HG02973 (cell line): Measurements from ENCODE around the gene LSMEM2.
"Not testable (repeated sequence)": the region's sequence is repeated elsewhere in the genome, so short reads cannot be mapped to it uniquely, and the experiment has no call there.

Experiments used
- ATAC-seq: cut with Tn5 transposase; IDR thresholded peaks from one replicate; pipeline ENCODE4 v1.9.1; 2021; ENCODE audit warnings: moderate library complexity; ENCODE audit not compliant: unreplicated experiment

The LSMEM2 gene

GRCh38 chr3:50264383-50264963 lies 14.4 kb upstream of the LSMEM2 start:
- ATAC-seq, result no peak

- ATAC-seq, result no peak
Measured at GRCh38 chr3:50264964-50265485, 13.9 kb upstream of the LSMEM2 start.

DNA sequence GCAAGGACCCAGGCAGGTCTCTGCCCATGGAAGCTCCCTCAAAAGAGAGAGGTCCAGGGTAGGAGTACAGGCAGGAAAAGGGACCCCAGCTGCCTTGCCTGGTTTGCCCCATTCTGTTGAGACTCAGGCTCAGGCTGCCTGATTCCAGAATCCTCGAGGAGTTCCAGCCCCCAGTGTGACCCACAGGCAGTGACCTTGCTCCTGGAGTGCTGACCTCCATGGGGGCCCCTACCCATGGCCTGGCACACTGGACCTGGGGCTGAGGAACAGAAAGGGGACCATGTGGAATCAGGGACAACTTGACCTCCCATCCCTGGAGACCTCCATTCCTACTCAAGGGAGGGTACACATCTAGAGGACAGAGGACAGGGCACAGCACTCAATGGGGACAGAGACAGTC lies 13.3 kb upstream of the LSMEM2 start:
- ATAC-seq, result no peak

DNA sequence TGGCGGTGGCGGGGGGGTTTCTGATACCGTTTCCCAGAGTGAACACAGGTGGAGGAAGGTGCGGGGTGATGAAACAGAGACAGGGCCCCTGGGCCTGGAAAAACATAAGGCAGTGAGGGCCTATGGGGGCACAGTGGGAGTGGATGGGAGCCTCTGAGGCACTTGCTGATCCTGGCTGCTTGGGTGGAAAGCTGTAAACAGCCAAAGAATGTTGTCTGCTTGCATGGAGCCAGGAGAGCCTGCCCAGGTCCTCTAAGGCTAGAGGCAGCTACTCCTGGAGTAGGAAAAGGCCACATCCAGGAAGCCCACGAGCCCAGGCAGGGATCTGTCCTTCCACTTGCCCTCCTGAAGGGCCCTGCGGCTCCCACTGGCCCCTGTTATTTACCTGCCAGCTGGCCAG lies 12.9 kb upstream of the LSMEM2 start:
- no peak for ATAC-seq

DNA sequence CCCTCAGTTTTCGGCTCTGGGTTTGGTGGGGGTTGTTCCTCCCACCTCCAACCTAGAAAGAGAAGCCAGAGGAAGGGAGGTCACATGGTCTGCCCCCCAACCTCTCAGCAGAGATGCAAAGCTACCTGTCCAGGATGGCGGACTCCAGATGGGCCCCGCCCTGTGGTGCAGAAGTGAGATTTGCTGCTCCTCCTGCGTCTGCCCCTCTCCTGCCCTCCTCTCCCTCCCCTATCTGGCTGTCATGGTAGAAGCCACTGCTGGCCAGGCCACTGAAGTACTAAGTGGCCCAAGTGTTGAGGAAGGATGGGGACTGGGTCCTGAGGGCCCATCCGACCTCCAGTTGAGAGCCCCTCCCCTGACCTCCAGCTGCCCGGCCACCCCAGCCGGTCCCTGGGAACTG lies 12.1 kb upstream of the LSMEM2 start:
- ATAC-seq, result no peak

- ATAC-seq, result no peak
Measured at GRCh38 chr3:50267280-50267913, 11.5 kb upstream of the LSMEM2 start.

GRCh38 chr3:50268276-50268675 lies 10.6 kb upstream of the LSMEM2 start:
- ATAC-seq, result no peak

GRCh38 chr3:50268703-50269451 lies 10.0 kb upstream of the LSMEM2 start, which contains the start of gene SEMA3B:
Gene SEMA3B, plus strand, starts transcription at chr3:50269147. Its CDS starts 94 bp downstream, at chr3:50269241.
- no peak for ATAC-seq

GRCh38 chr3:50269460-50269859 lies 9.4 kb upstream of the LSMEM2 start:
- ATAC-seq, result no peak

GRCh38 chr3:50269977-50270413 lies 8.9 kb upstream of the LSMEM2 start:
- ATAC-seq, result no peak

DNA sequence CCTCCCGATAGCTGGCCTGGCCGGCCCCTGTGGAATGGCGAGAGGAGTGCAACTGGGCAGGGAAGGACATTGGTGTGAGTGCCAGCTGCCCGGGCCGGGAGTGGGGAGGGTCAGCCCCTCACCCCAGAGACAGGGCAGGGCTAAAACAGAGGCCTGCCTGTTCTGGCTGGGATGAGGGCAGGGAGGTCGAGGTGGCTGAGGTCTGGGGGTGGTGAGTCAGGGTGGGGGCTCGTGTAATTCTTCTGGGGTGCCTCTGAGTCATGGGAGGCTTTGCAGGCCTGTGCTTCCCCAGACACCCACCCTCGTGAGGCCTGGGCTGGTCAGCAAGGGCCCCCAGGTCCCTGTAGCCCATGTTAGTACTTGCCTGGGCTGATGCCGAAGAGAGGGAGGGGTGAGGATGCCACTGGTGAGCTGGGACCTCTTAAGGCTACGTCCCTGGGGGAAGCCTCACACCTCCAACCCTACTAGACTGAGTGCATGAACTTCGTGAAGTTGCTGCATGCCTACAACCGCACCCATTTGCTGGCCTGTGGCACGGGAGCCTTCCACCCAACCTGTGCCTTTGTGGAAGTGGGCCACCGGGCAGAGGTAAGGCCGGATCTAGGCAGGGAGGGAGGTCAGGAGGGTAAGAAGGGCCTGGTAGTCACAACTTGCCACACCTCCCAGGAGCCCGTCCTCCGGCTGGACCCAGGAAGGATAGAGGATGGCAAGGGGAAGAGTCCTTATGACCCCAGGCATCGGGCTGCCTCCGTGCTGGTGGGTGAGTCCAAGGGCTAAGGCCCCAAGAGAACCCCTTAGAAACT lies 8.3 kb upstream of the LSMEM2 start:
- no peak for ATAC-seq

- ATAC-seq, result no peak
Measured at GRCh38 chr3:50271314-50271936, 7.5 kb upstream of the LSMEM2 start.

DNA sequence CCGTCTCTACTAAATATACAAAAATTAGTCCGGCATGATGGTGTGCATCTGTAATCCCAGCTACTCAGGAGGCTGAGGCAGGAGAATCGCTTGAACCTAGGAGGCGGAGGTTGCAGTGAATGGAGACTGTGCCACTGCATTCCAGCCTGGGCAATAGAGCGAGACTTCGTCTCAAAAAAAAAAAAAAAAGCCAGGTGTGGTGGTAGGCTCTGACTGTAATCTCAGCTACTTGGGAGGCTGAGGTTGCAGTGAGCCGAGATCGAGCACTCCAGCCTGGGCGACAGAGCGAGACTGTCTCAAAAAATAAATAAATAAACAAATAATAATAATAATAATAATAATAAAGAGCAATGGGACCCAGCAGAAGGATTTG lies 6.4 kb upstream of the LSMEM2 start:
- ATAC-seq, result not testable (repeated sequence)

DNA sequence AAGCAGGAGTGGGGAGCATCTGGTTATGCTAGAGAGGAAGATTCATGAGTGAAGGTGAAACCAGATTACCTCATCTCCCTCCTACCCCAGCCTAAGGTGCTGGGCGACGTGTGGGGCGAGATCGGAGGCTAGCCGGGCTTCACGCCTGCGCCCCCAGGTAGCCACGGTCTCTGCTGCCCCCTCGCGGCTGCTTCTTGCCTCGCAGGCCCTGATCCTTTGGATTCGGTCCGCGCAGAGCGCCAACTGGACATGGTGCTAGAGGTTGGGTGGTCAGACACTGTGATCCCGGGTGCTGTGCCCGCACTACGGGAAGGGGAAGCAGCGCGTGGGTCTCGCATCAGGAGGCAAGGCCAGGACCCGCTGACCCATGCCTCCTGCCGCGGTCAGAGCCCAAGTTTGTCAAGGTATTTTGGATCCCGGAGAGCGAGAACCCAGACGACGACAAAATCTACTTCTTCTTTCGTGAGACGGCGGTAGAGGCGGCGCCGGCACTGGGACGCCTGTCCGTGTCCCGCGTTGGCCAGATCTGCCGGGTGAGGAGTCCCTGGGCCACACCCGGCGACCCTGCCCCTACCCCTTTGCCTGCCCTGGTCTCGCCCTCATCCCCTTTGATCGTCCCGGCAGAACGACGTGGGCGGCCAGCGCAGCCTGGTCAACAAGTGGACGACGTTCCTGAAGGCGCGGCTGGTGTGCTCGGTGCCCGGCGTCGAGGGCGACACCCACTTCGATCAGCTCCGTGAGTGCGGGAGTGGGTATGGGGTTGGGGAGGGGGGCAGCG lies 5.8 kb upstream of the LSMEM2 start:
- ATAC-seq, result peak; percentile 81

DNA sequence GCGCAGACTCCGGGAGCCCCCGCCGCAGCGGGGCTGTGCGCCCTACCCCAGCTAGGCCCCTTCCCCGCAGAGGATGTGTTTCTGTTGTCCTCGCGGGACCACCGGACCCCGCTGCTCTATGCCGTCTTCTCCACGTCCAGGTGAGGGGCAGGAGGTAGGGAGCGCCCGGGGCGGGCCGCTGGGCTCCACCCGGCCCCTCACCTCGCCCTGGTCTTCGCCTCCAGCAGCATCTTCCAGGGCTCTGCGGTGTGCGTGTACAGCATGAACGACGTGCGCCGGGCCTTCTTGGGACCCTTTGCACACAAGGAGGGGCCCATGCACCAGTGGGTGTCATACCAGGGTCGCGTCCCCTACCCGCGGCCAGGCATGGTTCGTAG lies 5.2 kb upstream of the LSMEM2 start:
- ATAC-seq, result no peak

DNA sequence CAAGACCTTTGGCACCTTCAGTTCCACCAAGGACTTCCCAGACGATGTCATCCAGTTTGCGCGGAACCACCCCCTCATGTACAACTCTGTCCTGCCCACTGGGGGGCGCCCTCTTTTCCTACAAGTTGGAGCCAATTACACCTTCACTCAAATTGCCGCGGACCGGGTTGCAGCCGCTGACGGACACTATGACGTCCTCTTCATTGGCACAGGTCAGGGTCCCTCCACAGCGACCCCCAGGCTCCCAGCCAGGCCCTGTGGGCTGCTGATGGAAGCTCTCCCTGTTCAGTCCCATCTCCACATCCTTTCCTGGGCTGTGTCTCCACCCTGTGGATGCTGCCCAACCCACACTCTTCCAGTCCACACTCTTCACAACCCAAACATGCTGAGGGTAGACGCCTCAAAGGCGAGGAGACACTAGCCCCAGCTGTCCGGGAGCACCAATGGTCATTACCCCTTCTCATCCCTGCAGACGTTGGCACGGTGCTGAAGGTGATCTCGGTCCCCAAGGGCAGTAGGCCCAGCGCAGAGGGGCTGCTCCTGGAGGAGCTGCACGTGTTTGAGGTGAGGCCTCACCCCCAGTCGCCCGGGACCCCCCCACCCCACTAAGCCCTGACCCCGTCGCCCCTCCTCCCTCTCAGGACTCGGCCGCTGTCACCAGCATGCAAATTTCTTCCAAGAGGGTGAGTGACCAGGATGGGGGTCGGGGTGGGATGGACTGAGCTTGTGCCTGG lies 4.3 kb upstream of the LSMEM2 start:
- ATAC-seq, result no peak

- no peak for ATAC-seq
Measured at GRCh38 chr3:50275141-50275995, 3.5 kb upstream of the LSMEM2 start.

DNA sequence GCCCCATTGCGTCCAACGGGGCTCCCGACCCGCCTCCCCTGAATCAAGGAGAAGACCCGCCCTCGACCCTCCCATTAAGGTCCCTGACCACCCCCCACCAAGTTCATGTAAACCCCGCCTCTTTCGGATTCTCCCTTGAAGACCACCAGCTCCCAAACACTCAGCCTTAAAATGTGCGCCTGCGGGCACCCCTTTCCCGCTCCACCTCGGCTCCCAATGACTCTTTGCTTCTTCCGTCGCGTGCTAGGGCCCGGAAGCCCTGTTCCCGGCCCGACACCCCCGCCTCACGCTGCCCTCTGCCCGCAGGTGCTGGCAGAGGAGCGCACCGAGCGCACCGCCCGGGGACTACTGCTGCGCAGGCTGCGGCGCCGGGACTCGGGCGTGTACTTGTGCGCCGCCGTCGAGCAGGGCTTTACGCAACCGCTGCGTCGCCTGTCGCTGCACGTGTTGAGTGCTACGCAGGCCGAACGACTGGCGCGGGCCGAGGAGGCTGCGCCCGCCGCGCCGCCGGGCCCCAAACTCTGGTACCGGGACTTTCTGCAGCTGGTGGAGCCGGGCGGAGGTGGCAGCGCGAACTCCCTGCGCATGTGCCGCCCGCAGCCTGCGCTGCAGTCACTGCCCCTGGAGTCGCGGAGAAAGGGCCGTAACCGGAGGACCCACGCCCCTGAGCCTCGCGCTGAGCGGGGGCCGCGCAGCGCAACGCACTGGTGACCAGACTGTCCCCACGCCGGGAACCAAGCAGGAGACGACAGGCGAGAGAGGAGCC lies 2.7 kb upstream of the LSMEM2 start:
- no peak for ATAC-seq
